Upper lobe of left lung (tissue), 4 donors: ENCODE measurements around the gene DNAAF9.

ENCODE experiments used
- CTCF ChIP-seq, 6 experiments: fragments of 450-650 bp in 4 of 6; fragments of 200-600 bp in 2 of 6; sonication (generic) in 2 of 6; IDR thresholded peaks; one replicate each; pipeline ENCODE4 v1.5.1; 2016 to 2019; ENCODE audit warnings: antibody characterized with exemption in 6 of 6
- EP300 ChIP-seq, 4 donors: sonication (generic); formaldehyde crosslinking; IDR thresholded peaks; one replicate each; pipeline ENCODE4 v1.5.1; 2017; ENCODE audit warnings: antibody characterized with exemption in 4 of 4, control low read depth in 2 of 4
- POLR2AphosphoS5 ChIP-seq, 2 donors: sonication (generic); formaldehyde crosslinking; IDR thresholded peaks; one replicate each; pipeline ENCODE4 v1.5.1; 2017; ENCODE audit warnings: antibody characterized with exemption in 2 of 2

GRCh38 chr20:3407040-3407770 is at the start of gene DNAAF9:
- peak; percentile 58 to 95 (median 73) for TF ChIP-seq CTCF (IDR thresholded peaks at IDR 0.05)
- peak in 1 of 2 donors; percentile 37 for TF ChIP-seq POLR2AphosphoS5 (IDR thresholded peaks at IDR 0.05)
- no peak for TF ChIP-seq EP300 (IDR thresholded peaks at IDR 0.05)
